Right lobe of liver (tissue), 6 donors: Measurements from ENCODE around the gene SPAG7. TPM values are rescaled to one million over a fixed set of nuclear protein-coding genes. Genes with fewer than 3 reads are reported as not detected.
A peak's percentile ranks its signal among the peaks of the same experiment; 100 is the strongest.

Source experiments
- ATAC-seq, 4 donors: fragments of 200-7000 bp; cut with Tn5 transposase; one replicate each; pipeline ENCODE4 v1.9.1; 2020; ENCODE audit warnings: mild to moderate bottlenecking in 4 of 4, moderate library complexity in 4 of 4
- DNase-seq, 3 donors: peaks; one replicate each; pipeline ENCODE4 v3.0.0-alpha.2; 2020
- H3K27ac ChIP-seq, 3 donors: fragments of 200-600 bp; one replicate each; pipeline ENCODE4 v1.8.0; 2022
- H3K27me3 ChIP-seq, 2 donors: fragments of 200-600 bp; one replicate each; pipeline ENCODE4 v1.8.0; 2022
- H3K36me3 ChIP-seq, 4 donors: fragments of 200-600 bp; sonication (generic) in 1 of 4; one replicate each; pipeline versions ENCODE4 v1.5.1 to v1.8.0; 2017 to 2022; ENCODE audit warnings: control low read depth in 1 of 4
- H3K4me1 ChIP-seq, 4 donors: fragments of 200-600 bp; sonication (generic) in 1 of 4; one replicate each; pipeline versions ENCODE4 v1.5.1 to v1.8.0; 2017 to 2022; ENCODE audit warnings: control low read depth in 1 of 4
- H3K4me3 ChIP-seq, 3 donors: fragments of 200-600 bp; one replicate each; pipeline ENCODE4 v1.8.0; 2022
- H3K9me3 ChIP-seq, 4 donors: fragments of 200-600 bp; sonication (generic) in 1 of 4; one replicate each; pipeline versions ENCODE4 v1.5.1 to v1.8.0; 2017 to 2022; ENCODE audit warnings: control low read depth in 1 of 4
- CTCF ChIP-seq, 4 donors: fragments of 200-600 bp in 3 of 4; fragments of 450-650 bp in 1 of 4; IDR thresholded peaks; one replicate each; pipeline versions ENCODE4 v1.5.1 to v1.8.0; 2016 to 2022; ENCODE audit warnings: antibody characterized with exemption in 4 of 4, mild to moderate bottlenecking in 2 of 4
- POLR2A ChIP-seq: fragments of 450-650 bp; IDR thresholded peaks from one replicate; pipeline ENCODE4 v1.6.1; 2017; ENCODE audit warnings: antibody characterized with exemption, mild to moderate bottlenecking
- WGBS: methylation state at CpG from one replicate; pipeline ENCODE4 v1.1.6; 2018; ENCODE audit warnings: low coverage, low lambda C conversion rate; ENCODE audit not compliant: insufficient coverage; ENCODE audit errors: missing lambda C conversion rate; 5-methylcytosine and 5-hydroxymethylcytosine counted together
- intact Hi-C, 2 donors: fragments of 100-400 bp; cut with DNase I; formaldehyde crosslinking; loops; one replicate each; pipeline versions ENCODE4 v1.11.2 to v1.14.1; 2022
- total RNA-seq, 6 experiments: library from RNA; depleted of rRNA in 2 of 6; stranded (reverse); fragments of >200 nt in 2 of 6; fragmentation: NEBNext Ultra II Directional in 3 of 6; extraction: Animal tissue kit (Norgen Biotek cat#: 25700) in 3 of 6; gene quantifications; one replicate each; pipeline versions ENCODE4 v1.1.0 to v1.2.4, GENCODE V29; 2016 to 2023
- donor health status: DM: no; HTN: yes; CAD: no.
- donor health status: DM: no; HTN: no; CAD: no.
- donor health status: DM: no; HTN: no; CAD: no.
- donor health status: DM: no; HTN: yes; CAD: no.
- donor health status: DM: no; HTN: yes; CAD: no.

Gene SPAG7
- total RNA-seq, 6 experiments from 2014 or later = 22.3 to 33.9 (median 26.4) TPM

- Histone ChIP-seq H3K27me3 (no peaks in the 10 kb centered on the region), H3K36me3 (peaks cover 0 to 34% (median 7%) of the 10 kb centered on the region in 4 donors), H3K4me1 (peaks cover 0 to 35% (median 5%) of the 10 kb centered on the region in 4 donors), H3K9me3 (no peaks in the 10 kb centered on the region), H3K27ac (peak overlapping the region; percentile 81 to 98 (median 97)), H3K4me3 (peak overlapping the region; percentile 86 to 100 (median 91))
- WGBS = under 1% methylated on average over 11 of the region's 56 CpGs
- ATAC-seq = peak; percentile 16 to 33 (median 25)
- TF ChIP-seq CTCF (IDR thresholded peaks at IDR 0.05) = no peak
- TF ChIP-seq POLR2A = no peak
- peak; percentile 70 to 79 (median 78) for DNase-seq
- intact Hi-C loops = no loop called here
Observed at GRCh38 chr17:4947411-4948165, 20.0 kb downstream of the SPAG7 start.

- Histone ChIP-seq H3K27me3 (no peaks in the 10 kb centered on the region), H3K4me1 (peaks cover 0 to 35% (median 5%) of the 10 kb centered on the region in 4 donors), H3K36me3 (peaks cover 0 to 37% (median 7%) of the 10 kb centered on the region in 4 donors), H3K27ac (peak overlapping the region; percentile 81 to 98 (median 97)), H3K4me3 (peak overlapping the region; percentile 86 to 100 (median 91)), H3K9me3 (no peaks in the 10 kb centered on the region)
- no peak for ATAC-seq
- WGBS = 0% methylated on average over 5 of the region's 7 CpGs
- intact Hi-C loops = no loop called here
- no peak for TF ChIP-seq POLR2A
- no peak for TF ChIP-seq CTCF (IDR thresholded peaks at IDR 0.05)
- DNase-seq = no peak
Observed at GRCh38 chr17:4947010-4947410, 20.6 kb downstream of the SPAG7 start.

GRCh38 chr17:4946312-4946976 is 21.2 kb downstream of the SPAG7 start:
- no peak for DNase-seq
- H3K4me1 ChIP-seq = peaks cover 0 to 39% (median 8%) of the 10 kb centered on the region in 4 donors
- no peak for ATAC-seq
- H3K9me3 ChIP-seq = no peaks in the 10 kb centered on the region
- no peak for TF ChIP-seq POLR2A
- no peak for TF ChIP-seq CTCF (IDR thresholded peaks at IDR 0.05)
- H3K27me3 ChIP-seq = no peaks in the 10 kb centered on the region
- intact Hi-C loops = no loop called here
- H3K4me3 ChIP-seq = peak overlapping the region; percentile 86 to 100 (median 91)
- peaks cover 0 to 37% (median 7%) of the 10 kb centered on the region in 4 donors for H3K36me3 ChIP-seq
- WGBS = 18% methylated on average over 12 of the region's 16 CpGs
- H3K27ac ChIP-seq = peak overlapping the region in 2 of 3 donors; percentile 97 to 98

GRCh38 chr17:4945944-4946280 is 21.7 kb downstream of the SPAG7 start:
- 12% methylated on average over 3 of the region's 4 CpGs for WGBS
- H3K27me3 ChIP-seq = no peaks in the 10 kb centered on the region
- H3K9me3 ChIP-seq = no peaks in the 10 kb centered on the region
- DNase-seq = no peak
- no peak for ATAC-seq
- TF ChIP-seq CTCF (IDR thresholded peaks at IDR 0.05) (no peak), POLR2A (no peak)
- H3K27ac ChIP-seq = peak overlapping the region in 2 of 3 donors; percentile 6 to 98
- peaks cover 0 to 37% (median 7%) of the 10 kb centered on the region in 4 donors for H3K36me3 ChIP-seq
- H3K4me1 ChIP-seq = peaks cover 0 to 40% (median 8%) of the 10 kb centered on the region in 4 donors
- intact Hi-C loops = no loop called here
- peak overlapping the region; percentile 86 to 100 (median 91) for H3K4me3 ChIP-seq
